Adrenal gland (tissue), 12 donors: ENCODE data around the gene RNF144B. TPM values are rescaled to one million over a fixed set of nuclear protein-coding genes. Genes with fewer than 3 reads are reported as not detected.

Experiments used
- DNase-seq, 7 donors: peaks; one replicate each; pipeline ENCODE4 v3.0.0-alpha.2; 2019 to 2020
- H3K27ac ChIP-seq, 5 donors: fragments of 200-600 bp; sonication (generic) in 4 of 5; 1 replicate in 3 of 5; 2 replicates in 2 of 5; pipeline versions ENCODE4 v1.5.1 to v1.8.0; 2016 to 2020; ENCODE audit warnings: mild to moderate bottlenecking in 1 of 5
- H3K27me3 ChIP-seq: fragments of 200-600 bp; 2 replicates; pipeline ENCODE4 v1.8.0; 2021
- H3K36me3 ChIP-seq, 2 donors: fragments of 200-600 bp; replicated peaks in 1 of 2; 1 replicate in 1 of 2; 2 replicates in 1 of 2; pipeline versions ENCODE4 v1.5.1 to v1.8.0; 2018 to 2022
- H3K4me1 ChIP-seq, 2 donors: fragments of 200-600 bp; replicated peaks in 1 of 2; 1 replicate in 1 of 2; 2 replicates in 1 of 2; pipeline versions ENCODE4 v1.5.1 to v1.8.0; 2018 to 2021
- H3K4me3 ChIP-seq, 4 donors: fragments of 200-600 bp; sonication (generic) in 3 of 4; one replicate each; pipeline ENCODE4 v1.5.1; 2016 to 2018
- H3K9me3 ChIP-seq, 3 donors: fragments of 200-600 bp; sonication (generic) in 1 of 3; replicated peaks in 1 of 3; 1 replicate in 2 of 3; 2 replicates in 1 of 3; pipeline versions ENCODE4 v1.5.1 to v1.8.0; 2016 to 2021
- CTCF ChIP-seq, 6 experiments: fragments of 450-650 bp in 4 of 6; fragments of 200-600 bp in 2 of 6; sonication (generic) in 1 of 6; IDR thresholded peaks; 1 replicate in 5 of 6; 2 replicates in 1 of 6; pipeline versions ENCODE4 v1.5.1 to v1.8.0; 2016 to 2021; ENCODE audit warnings: antibody characterized with exemption in 6 of 6, mild to moderate bottlenecking in 2 of 6, moderate library complexity in 1 of 6
- POLR2A ChIP-seq, 2 donors: fragments of 450-650 bp; IDR thresholded peaks; one replicate each; pipeline ENCODE4 v1.6.1; 2017; ENCODE audit warnings: antibody characterized with exemption in 2 of 2, mild to moderate bottlenecking in 2 of 2, moderate library complexity in 1 of 2
- WGBS, 4 donors: extraction: QIAGEN DNeasy Blood & Tissue Kit in 2 of 4; methylation state at CpG; one replicate each; pipeline versions ENCODE4 v1.1.5 to v1.1.7; 2013 to 2017; 5-methylcytosine and 5-hydroxymethylcytosine counted together
- intact Hi-C, 2 donors: fragments of 100-400 bp; cut with DNase I; formaldehyde crosslinking; loops; one replicate each; pipeline versions ENCODE4 v1.14.1 to v1.15.0; 2022 to 2023
- polyA plus RNA-seq, 3 donors: library from polyadenylated mRNA; stranded (reverse); fragments of 200-250 nt in 2 of 3; fragments of 350-450 nt in 1 of 3; fragmentation: Illumina TruSeq in 1 of 3; extraction: RNeasy Lipid Tissue Mini Kit (QIAGEN cat#74804) in 1 of 3; gene quantifications; one replicate each; pipeline ENCODE4 v1.2.3, GENCODE V29; 2013 to 2014
- total RNA-seq, 9 donors: library from RNA; depleted of rRNA in 4 of 9; stranded (reverse); fragments of >200 nt in 4 of 9; fragments of 120-200 nt in 1 of 9; fragmentation: NEBNext Ultra II Directional in 1 of 9; extraction: Animal tissue kit (Norgen Biotek cat#: 25700) in 1 of 9; gene quantifications; one replicate each; pipeline versions ENCODE4 v1.1.0 to v1.2.4, GENCODE V29; 2013 to 2023
- donor health status: healthy with polysubstance abuse.
- donor health status: Bipolar disorder and iron deficiency.
- donor health status: DM: yes; HTN: yes; CAD: no.
- donor health status: DM: no; HTN: no; CAD: no.
- donor health status: DM: no; HTN: no; CAD: no.
- donor health status: DM: yes; HTN: yes; CAD: no.

RNF144B gene
- total and polyA plus RNA-seq, 12 donors: 1.9 to 11.0 (median 7.4) TPM

GRCh38 chr6:18420328-18420727 lies 33.2 kb downstream of the RNF144B start:
- Histone ChIP-seq H3K36me3 (no peaks in the 10 kb centered on the region), H3K27ac (no peak overlapping the region), H3K27me3 (no peaks in the 10 kb centered on the region), H3K4me3 (no peak overlapping the region), H3K4me1 (no peaks in the 10 kb centered on the region), H3K9me3 (no peaks in the 10 kb centered on the region)
- no peak for DNase-seq
- TF ChIP-seq POLR2A (IDR thresholded peaks at IDR 0.05): no peak
- TF ChIP-seq CTCF (IDR thresholded peaks at IDR 0.05): no peak
- intact Hi-C loops: no loop called here
- WGBS, 4 donors: 74 to 84% (median 78%) methylated on average over 3 of the region's 3 CpGs

GRCh38 chr6:18422136-18422535 lies 35.0 kb downstream of the RNF144B start:
- intact Hi-C loops: no loop called here
- H3K9me3 ChIP-seq: no peaks in the 10 kb centered on the region
- DNase-seq: no peak
- H3K4me3 ChIP-seq: no peak overlapping the region
- no peak overlapping the region for H3K27ac ChIP-seq
- no peaks in the 10 kb centered on the region for H3K4me1 ChIP-seq
- TF ChIP-seq POLR2A (IDR thresholded peaks at IDR 0.05): no peak
- no peak for TF ChIP-seq CTCF (IDR thresholded peaks at IDR 0.05)
- H3K27me3 ChIP-seq: no peaks in the 10 kb centered on the region
- H3K36me3 ChIP-seq: no peaks in the 10 kb centered on the region

- no peak overlapping the region for H3K27ac ChIP-seq
- no peaks in the 10 kb centered on the region for H3K9me3 ChIP-seq
- TF ChIP-seq CTCF (IDR thresholded peaks at IDR 0.05) (no peak), POLR2A (IDR thresholded peaks at IDR 0.05) (no peak)
- intact Hi-C loops: no loop called here
- 62 to 84% (median 82%) methylated on average over 3 of the region's 3 CpGs for WGBS, 4 donors
- H3K4me1 ChIP-seq: no peaks in the 10 kb centered on the region
- no peaks in the 10 kb centered on the region for H3K36me3 ChIP-seq
- no peak overlapping the region for H3K4me3 ChIP-seq
- no peaks in the 10 kb centered on the region for H3K27me3 ChIP-seq
- DNase-seq: no peak
These were observed 36.3 kb downstream of the RNF144B start for GRCh38 chr6:18423426-18423825.

DNA sequence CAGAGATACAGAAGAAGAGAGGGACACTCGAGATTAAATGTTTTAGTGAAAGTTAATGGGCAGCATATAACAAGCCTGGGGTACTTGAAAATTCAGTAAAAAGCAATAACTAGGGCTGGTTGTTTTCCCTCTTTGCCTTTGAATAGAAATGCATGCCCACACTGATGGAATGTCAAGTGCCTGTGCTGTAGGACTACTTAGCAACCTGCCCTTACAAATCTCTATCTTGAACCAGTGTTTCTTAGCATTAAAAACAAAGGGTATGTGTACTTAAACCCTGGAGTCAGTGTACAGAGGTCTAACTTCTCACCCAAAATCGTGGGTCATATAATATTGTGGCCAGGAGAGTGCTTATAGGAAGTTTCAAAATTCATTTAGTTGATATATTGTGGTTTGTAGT lies 37.1 kb downstream of the RNF144B start:
- 28 to 46% (median 37%) methylated on average over 2 of the region's 2 CpGs for WGBS, 4 donors
- intact Hi-C loops: no loop called here
- Histone ChIP-seq H3K4me3 (no peak overlapping the region), H3K9me3 (no peaks in the 10 kb centered on the region), H3K27me3 (no peaks in the 10 kb centered on the region), H3K4me1 (no peaks in the 10 kb centered on the region), H3K27ac (no peak overlapping the region), H3K36me3 (no peaks in the 10 kb centered on the region)
- TF ChIP-seq CTCF (IDR thresholded peaks at IDR 0.05) (no peak), POLR2A (IDR thresholded peaks at IDR 0.05) (no peak)
- no peak for DNase-seq
